Activated naive CD4-positive, alpha-beta T cell treated with anti-CD3 and anti-CD28 coated beads, Interleukin-2, amount 10 ng/mL, durations not matched to agents 7 days and 5 days (primary cell): ENCODE measurements around the gene DHRSX.
"Not testable (repeated sequence)": the region's sequence is repeated elsewhere in the genome, so short reads cannot be mapped to it uniquely, and the experiment has no call there.

Source experiments
- CTCF ChIA-PET: fragments of 350-600 bp; sonication (Branson Sonifier 250); formaldehyde crosslinking; loops from one replicate; lab custom pipeline; 2021; ENCODE audit warnings: antibody characterized with exemption; lab: Charles Lee
- DNase-seq: peaks from one replicate; pipeline ENCODE4 v3.0.0-alpha.2; 2020
- H3K27ac Mint-ChIP-seq: one replicate; pipeline ENCODE4 v1.8.0; 2021; ENCODE audit warnings: mild to moderate bottlenecking, moderate library complexity, mixed read lengths
- H3K27me3 Mint-ChIP-seq: one replicate; pipeline ENCODE4 v1.8.0; 2021; ENCODE audit warnings: mild to moderate bottlenecking, mixed read lengths
- H3K36me3 Mint-ChIP-seq: one replicate; pipeline ENCODE4 v1.8.0; 2021; ENCODE audit warnings: mixed read lengths
- H3K4me1 Mint-ChIP-seq: one replicate; pipeline ENCODE4 v1.8.0; 2021; ENCODE audit warnings: mixed read lengths
- H3K4me3 Mint-ChIP-seq: one replicate; pipeline ENCODE4 v1.8.0; 2021; ENCODE audit warnings: mild to moderate bottlenecking, moderate library complexity, mixed read lengths
- H3K9me3 Mint-ChIP-seq: one replicate; pipeline ENCODE4 v1.8.0; 2021; ENCODE audit warnings: mixed read lengths

Gene DHRSX

DNA sequence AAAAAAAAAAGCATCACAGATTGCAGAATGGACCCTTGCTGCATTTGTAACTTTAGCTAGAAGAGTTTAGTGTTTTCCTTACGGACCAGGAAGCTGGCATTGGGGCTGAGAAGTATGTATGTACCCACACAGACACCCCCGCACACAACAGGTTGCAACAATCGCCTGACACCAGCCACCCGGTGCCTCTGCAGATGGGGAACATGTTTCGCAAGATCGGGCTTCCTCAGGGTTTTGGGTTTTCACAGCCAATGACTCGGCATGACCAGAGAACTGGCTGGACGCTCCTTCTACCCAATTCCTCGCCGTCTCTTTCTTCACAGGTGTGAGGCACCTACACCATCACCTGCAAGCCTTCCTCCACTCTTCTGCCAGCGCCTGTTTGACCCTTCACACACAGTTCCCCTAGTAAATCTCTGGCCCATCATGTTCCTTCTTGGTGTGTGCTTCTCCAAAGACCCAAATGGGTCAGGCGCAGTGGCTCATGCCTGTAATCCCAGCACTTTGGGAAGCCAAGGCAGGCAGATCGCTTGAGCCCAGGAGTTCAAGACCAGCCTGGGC is 70.4 kb downstream of the DHRSX start:
- H3K9me3 Mint-ChIP-seq: peaks cover 18% of the 10 kb centered on the region
- H3K36me3 Mint-ChIP-seq: peaks cover 12% of the 10 kb centered on the region
- H3K27ac Mint-ChIP-seq: no peak overlapping the region
- no peak overlapping the region for H3K4me3 Mint-ChIP-seq
- no peaks in the 10 kb centered on the region for H3K27me3 Mint-ChIP-seq
- no peak for DNase-seq
- CTCF ChIA-PET: no interaction called here
- H3K4me1 Mint-ChIP-seq: no peaks in the 10 kb centered on the region

- no peak for DNase-seq
- Mint-ChIP-seq H3K36me3 (peaks cover 15% of the 10 kb centered on the region), H3K27ac (no peak overlapping the region), H3K27me3 (no peaks in the 10 kb centered on the region), H3K9me3 (peaks cover 18% of the 10 kb centered on the region), H3K4me1 (no peaks in the 10 kb centered on the region), H3K4me3 (no peak overlapping the region)
- CTCF ChIA-PET: no interaction called here
Measured at GRCh38 chrX:2427737-2428136, 73.0 kb downstream of the DHRSX start.

GRCh38 chrX:2427147-2427546 is 73.6 kb downstream of the DHRSX start:
- Mint-ChIP-seq H3K27me3 (no peaks in the 10 kb centered on the region), H3K9me3 (peaks cover 18% of the 10 kb centered on the region), H3K4me1 (no peaks in the 10 kb centered on the region), H3K36me3 (peaks cover 15% of the 10 kb centered on the region), H3K27ac (no peak overlapping the region), H3K4me3 (no peak overlapping the region)
- CTCF ChIA-PET: no interaction called here
- no peak for DNase-seq

- DNase-seq: no peak
- no peak overlapping the region for H3K27ac Mint-ChIP-seq
- peaks cover 22% of the 10 kb centered on the region for H3K36me3 Mint-ChIP-seq
- no peak overlapping the region for H3K4me3 Mint-ChIP-seq
- H3K9me3 Mint-ChIP-seq: peaks cover 18% of the 10 kb centered on the region
- CTCF ChIA-PET: no interaction called here
- H3K27me3 Mint-ChIP-seq: no peaks in the 10 kb centered on the region
- H3K4me1 Mint-ChIP-seq: no peaks in the 10 kb centered on the region
Measured at GRCh38 chrX:2426289-2426882, 74.4 kb downstream of the DHRSX start.

- CTCF ChIA-PET: no interaction called here
- Mint-ChIP-seq H3K9me3 (peaks cover 19% of the 10 kb centered on the region), H3K4me3 (no peak overlapping the region), H3K27ac (no peak overlapping the region), H3K36me3 (peaks cover 26% of the 10 kb centered on the region), H3K27me3 (no peaks in the 10 kb centered on the region), H3K4me1 (no peaks in the 10 kb centered on the region)
- DNase-seq: no peak
Measured at GRCh38 chrX:2425286-2426071, 75.3 kb downstream of the DHRSX start.

DNA sequence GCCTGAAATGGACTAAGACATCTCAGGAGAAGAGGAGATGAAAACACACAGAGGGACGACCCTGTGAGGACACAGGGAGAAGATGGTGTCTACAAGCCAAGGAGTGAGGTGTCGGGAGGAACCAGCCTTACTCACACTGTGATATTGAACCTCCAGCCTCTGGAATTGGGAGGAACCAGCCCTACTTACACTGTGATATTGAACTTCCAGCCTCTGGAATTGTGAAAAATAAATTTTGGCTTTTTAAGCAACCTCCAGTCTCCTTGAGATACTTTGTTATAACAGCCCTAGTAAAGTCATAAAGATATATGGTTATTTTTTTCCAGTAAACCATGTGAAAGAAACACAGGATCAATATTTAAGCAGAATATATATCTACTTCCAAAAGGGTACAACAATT is 76.5 kb downstream of the DHRSX start:
- CTCF ChIA-PET: no interaction called here
- Mint-ChIP-seq H3K4me3 (no peak overlapping the region), H3K36me3 (peaks cover 26% of the 10 kb centered on the region), H3K9me3 (peaks cover 19% of the 10 kb centered on the region), H3K27me3 (no peaks in the 10 kb centered on the region), H3K4me1 (no peaks in the 10 kb centered on the region), H3K27ac (no peak overlapping the region)
- DNase-seq: no peak

- DNase-seq: no peak
- Mint-ChIP-seq H3K36me3 (peaks cover 26% of the 10 kb centered on the region), H3K9me3 (peaks cover 19% of the 10 kb centered on the region), H3K27ac (no peak overlapping the region), H3K27me3 (no peaks in the 10 kb centered on the region), H3K4me1 (no peaks in the 10 kb centered on the region), H3K4me3 (no peak overlapping the region)
- CTCF ChIA-PET: no interaction called here
Measured at GRCh38 chrX:2423899-2424298, 76.9 kb downstream of the DHRSX start.

- Mint-ChIP-seq H3K4me3 (no peak overlapping the region), H3K9me3 (peaks cover 17% of the 10 kb centered on the region), H3K36me3 (peaks cover 24% of the 10 kb centered on the region), H3K27ac (no peak overlapping the region), H3K27me3 (no peaks in the 10 kb centered on the region), H3K4me1 (no peaks in the 10 kb centered on the region)
- CTCF ChIA-PET: no interaction called here
- DNase-seq: no peak
Measured at GRCh38 chrX:2423282-2423681, 77.5 kb downstream of the DHRSX start.

DNA sequence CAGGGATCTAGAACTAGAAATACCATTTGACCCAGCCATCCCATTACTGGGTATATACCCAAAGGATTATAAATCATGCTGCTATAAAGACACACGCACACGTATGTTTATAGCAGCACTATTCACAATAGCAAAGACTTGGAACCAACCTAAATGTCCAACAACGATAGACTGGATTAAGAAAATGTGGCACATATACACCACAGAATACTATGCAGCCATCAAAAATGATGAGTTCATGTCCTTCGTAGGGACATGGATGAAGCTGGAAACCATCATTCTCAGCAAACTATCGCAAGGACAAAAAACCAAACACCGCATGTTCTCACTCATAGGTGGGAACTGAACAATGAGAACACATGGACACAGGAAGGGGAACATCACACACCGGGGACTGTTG is 81.4 kb downstream of the DHRSX start:
- H3K27me3 Mint-ChIP-seq, H3K27ac Mint-ChIP-seq, H3K4me1 Mint-ChIP-seq, H3K4me3 Mint-ChIP-seq, H3K9me3 Mint-ChIP-seq, CTCF ChIA-PET, DNase-seq: not testable (repeated sequence)
- H3K36me3 Mint-ChIP-seq: peaks cover 18% of the 10 kb centered on the region

- DNase-seq: no peak
- H3K36me3 Mint-ChIP-seq: peaks cover 11% of the 10 kb centered on the region
- H3K4me1 Mint-ChIP-seq: no peaks in the 10 kb centered on the region
- H3K27ac Mint-ChIP-seq: no peak overlapping the region
- H3K4me3 Mint-ChIP-seq: no peak overlapping the region
- H3K27me3 Mint-ChIP-seq: no peaks in the 10 kb centered on the region
- H3K9me3 Mint-ChIP-seq: peaks cover 1% of the 10 kb centered on the region
- CTCF ChIA-PET: no interaction called here
Measured at GRCh38 chrX:2418000-2418399, 82.8 kb downstream of the DHRSX start.

DNA sequence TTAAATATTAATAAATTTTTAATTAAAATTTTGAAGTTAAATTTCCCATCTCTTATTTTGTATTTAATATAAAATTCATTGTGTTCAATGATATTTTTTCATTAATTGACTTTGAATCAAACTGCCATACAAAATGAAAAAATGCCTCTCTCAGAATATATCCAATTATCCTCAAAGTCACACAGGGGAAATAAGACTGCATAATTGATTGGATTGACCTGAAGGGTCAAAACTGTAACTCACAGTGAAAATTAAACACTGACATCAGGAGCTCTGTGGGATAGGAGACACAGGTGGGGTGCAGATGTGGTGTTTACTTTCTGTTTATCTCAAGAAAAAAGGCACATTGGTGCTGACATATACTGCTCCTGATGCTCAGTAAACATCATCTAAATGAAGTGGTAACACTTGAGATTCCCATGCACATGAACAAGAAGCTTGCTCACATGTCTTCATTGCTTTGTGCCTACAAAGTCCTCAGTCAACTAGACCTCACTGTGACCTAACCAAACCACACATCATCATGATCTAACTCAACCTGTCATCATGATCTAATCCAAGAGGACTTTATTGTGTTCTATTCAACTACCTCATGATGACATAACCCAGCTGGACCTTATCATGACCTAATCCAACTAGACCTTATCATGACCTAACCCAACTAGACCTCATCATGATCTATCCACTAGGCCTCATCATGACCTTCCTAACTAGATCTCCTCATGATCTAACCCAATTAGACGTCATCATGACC is 83.7 kb downstream of the DHRSX start:
- CTCF ChIA-PET: no interaction called here
- Mint-ChIP-seq H3K9me3 (peaks cover 1% of the 10 kb centered on the region), H3K36me3 (peaks cover 11% of the 10 kb centered on the region), H3K4me1 (no peaks in the 10 kb centered on the region), H3K4me3 (no peak overlapping the region), H3K27me3 (no peaks in the 10 kb centered on the region), H3K27ac (no peak overlapping the region)
- DNase-seq: no peak

- Mint-ChIP-seq H3K27ac (no peak overlapping the region), H3K9me3 (no peaks in the 10 kb centered on the region), H3K4me3 (no peak overlapping the region), H3K27me3 (no peaks in the 10 kb centered on the region), H3K4me1 (no peaks in the 10 kb centered on the region), H3K36me3 (peaks cover 1% of the 10 kb centered on the region)
- CTCF ChIA-PET: no interaction called here
- no peak for DNase-seq
Measured at GRCh38 chrX:2414384-2414783, 86.4 kb downstream of the DHRSX start.

DNA sequence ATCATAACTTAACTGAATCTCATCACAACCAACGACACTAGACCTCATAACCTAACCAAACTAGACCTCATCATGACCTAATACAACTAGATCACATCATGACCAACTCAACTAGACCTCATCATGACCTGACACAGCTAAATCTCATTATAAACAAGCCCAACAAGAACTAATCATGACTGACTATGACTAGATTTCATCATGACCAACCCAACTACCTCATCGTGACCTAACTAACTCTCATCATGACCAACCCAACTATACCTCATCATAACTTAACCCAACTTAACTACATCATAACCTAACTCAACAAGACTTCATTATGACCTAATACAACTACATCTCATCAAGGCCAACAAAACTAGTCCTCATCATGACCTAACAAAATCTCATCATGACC is 86.8 kb downstream of the DHRSX start:
- H3K36me3 Mint-ChIP-seq: peaks cover 1% of the 10 kb centered on the region

GRCh38 chrX:2412131-2412530 is 88.6 kb downstream of the DHRSX start:
- DNase-seq: no peak
- CTCF ChIA-PET: no interaction called here
- no peak overlapping the region for H3K27ac Mint-ChIP-seq

More for the DNA sequence above, 86.8 kb downstream of the DHRSX start:
- Mint-ChIP-seq H3K9me3 (no peaks in the 10 kb centered on the region), H3K27me3 (no peaks in the 10 kb centered on the region), H3K27ac (no peak overlapping the region), H3K4me3 (no peak overlapping the region), H3K4me1 (no peaks in the 10 kb centered on the region)
- DNase-seq: no peak
- CTCF ChIA-PET: no interaction called here

More at GRCh38 chrX:2412131-2412530, 88.6 kb downstream of the DHRSX start:
- Mint-ChIP-seq H3K9me3 (peaks cover 4% of the 10 kb centered on the region), H3K4me3 (no peak overlapping the region), H3K36me3 (peaks cover 11% of the 10 kb centered on the region), H3K4me1 (no peaks in the 10 kb centered on the region), H3K27me3 (no peaks in the 10 kb centered on the region)
